HL-60 (cell line): Measurements from ENCODE around the gene APPL1.

ENCODE experiments used
- DNase-seq, 2 experiments: peaks; one replicate each; pipeline ENCODE4 v3.0.0-alpha.2; 2010 to 2020; ENCODE audit warnings: low read depth in 1 of 2, low spot score in 1 of 2
- H3K27ac ChIP-seq: fragments of 250-450 bp; sonication (Bioruptor Pico); replicated peaks from 2 replicates; pipeline ENCODE4 v1.5.1; 2020; ENCODE audit warnings: mild to moderate bottlenecking, moderate library complexity
- H3K27me3 ChIP-seq: fragments of 250-450 bp; sonication (Bioruptor Pico); 2 replicates; pipeline ENCODE4 v1.5.1; 2021; ENCODE audit warnings: mild to moderate bottlenecking, moderate library complexity; ENCODE audit not compliant: insufficient read depth, poor library complexity, severe bottlenecking
- H3K4me3 ChIP-seq: replicated peaks from 2 replicates; pipeline ENCODE4 v1.5.1; 2011; ENCODE audit warnings: mild to moderate bottlenecking, control low read depth, low read length; ENCODE audit not compliant: insufficient read depth
- GABPA ChIP-seq: IDR thresholded peaks from 2 replicates; pipeline ENCODE4 v1.6.1; 2012; ENCODE audit warnings: low read depth
- POLR2AphosphoS5 ChIP-seq: IDR thresholded peaks from 2 replicates; pipeline ENCODE4 v1.6.1; 2012; ENCODE audit warnings: low read depth
- SPI1 ChIP-seq: IDR thresholded peaks from 2 replicates; pipeline ENCODE4 v1.6.1; 2012; ENCODE audit warnings: low read depth, mild to moderate bottlenecking, borderline replicate concordance
- TF ChIP-seq, protein P1 (sequence below): IDR thresholded peaks from 2 replicates; pipeline ENCODE4 v1.6.1; 2012; ENCODE audit warnings: low read depth; ENCODE audit not compliant: insufficient replicate concordance
- TF ChIP-seq, protein P2 (sequence below): IDR thresholded peaks from one replicate; pipeline ENCODE4 v1.5.1; 2011; ENCODE audit warnings: low read length, control low read depth, inconsistent platforms; ENCODE audit not compliant: insufficient read depth

Gene APPL1

DNA sequence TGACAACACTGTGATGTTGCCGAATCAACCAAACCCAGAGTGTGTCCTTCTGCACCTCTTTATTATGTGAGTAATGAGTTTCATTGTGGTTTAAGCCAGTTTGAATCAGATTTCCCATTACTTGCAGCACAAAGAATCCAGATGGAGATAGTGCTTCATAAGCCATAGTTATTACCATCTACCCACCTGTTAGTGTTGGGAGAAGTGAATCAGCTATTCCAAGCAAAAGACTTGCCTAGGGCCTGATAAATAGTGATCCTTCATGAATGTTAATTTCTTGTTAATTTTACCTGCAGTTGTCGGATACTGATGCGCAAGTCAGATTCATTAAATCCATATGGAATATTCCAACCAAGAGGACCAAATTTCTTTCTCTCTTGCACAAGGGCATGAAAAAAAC, 86.7 kb downstream of the APPL1 start:
- peaks cover 2% of the 10 kb centered on the region for H3K27me3 ChIP-seq
- DNase-seq = no peak
- H3K27ac ChIP-seq = no peak overlapping the region
- no peak overlapping the region for H3K4me3 ChIP-seq
- TF ChIP-seq, protein P1, sequence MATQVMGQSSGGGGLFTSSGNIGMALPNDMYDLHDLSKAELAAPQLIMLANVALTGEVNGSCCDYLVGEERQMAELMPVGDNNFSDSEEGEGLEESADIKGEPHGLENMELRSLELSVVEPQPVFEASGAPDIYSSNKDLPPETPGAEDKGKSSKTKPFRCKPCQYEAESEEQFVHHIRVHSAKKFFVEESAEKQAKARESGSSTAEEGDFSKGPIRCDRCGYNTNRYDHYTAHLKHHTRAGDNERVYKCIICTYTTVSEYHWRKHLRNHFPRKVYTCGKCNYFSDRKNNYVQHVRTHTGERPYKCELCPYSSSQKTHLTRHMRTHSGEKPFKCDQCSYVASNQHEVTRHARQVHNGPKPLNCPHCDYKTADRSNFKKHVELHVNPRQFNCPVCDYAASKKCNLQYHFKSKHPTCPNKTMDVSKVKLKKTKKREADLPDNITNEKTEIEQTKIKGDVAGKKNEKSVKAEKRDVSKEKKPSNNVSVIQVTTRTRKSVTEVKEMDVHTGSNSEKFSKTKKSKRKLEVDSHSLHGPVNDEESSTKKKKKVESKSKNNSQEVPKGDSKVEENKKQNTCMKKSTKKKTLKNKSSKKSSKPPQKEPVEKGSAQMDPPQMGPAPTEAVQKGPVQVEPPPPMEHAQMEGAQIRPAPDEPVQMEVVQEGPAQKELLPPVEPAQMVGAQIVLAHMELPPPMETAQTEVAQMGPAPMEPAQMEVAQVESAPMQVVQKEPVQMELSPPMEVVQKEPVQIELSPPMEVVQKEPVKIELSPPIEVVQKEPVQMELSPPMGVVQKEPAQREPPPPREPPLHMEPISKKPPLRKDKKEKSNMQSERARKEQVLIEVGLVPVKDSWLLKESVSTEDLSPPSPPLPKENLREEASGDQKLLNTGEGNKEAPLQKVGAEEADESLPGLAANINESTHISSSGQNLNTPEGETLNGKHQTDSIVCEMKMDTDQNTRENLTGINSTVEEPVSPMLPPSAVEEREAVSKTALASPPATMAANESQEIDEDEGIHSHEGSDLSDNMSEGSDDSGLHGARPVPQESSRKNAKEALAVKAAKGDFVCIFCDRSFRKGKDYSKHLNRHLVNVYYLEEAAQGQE = no peak
- no peak for TF ChIP-seq GABPA
- TF ChIP-seq, protein P2, sequence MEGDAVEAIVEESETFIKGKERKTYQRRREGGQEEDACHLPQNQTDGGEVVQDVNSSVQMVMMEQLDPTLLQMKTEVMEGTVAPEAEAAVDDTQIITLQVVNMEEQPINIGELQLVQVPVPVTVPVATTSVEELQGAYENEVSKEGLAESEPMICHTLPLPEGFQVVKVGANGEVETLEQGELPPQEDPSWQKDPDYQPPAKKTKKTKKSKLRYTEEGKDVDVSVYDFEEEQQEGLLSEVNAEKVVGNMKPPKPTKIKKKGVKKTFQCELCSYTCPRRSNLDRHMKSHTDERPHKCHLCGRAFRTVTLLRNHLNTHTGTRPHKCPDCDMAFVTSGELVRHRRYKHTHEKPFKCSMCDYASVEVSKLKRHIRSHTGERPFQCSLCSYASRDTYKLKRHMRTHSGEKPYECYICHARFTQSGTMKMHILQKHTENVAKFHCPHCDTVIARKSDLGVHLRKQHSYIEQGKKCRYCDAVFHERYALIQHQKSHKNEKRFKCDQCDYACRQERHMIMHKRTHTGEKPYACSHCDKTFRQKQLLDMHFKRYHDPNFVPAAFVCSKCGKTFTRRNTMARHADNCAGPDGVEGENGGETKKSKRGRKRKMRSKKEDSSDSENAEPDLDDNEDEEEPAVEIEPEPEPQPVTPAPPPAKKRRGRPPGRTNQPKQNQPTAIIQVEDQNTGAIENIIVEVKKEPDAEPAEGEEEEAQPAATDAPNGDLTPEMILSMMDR = no peak
- TF ChIP-seq POLR2AphosphoS5 = no peak
- no peak for TF ChIP-seq SPI1
